ENCODE data around the gene ZDHHC8.

ZDHHC8 gene

DNA sequence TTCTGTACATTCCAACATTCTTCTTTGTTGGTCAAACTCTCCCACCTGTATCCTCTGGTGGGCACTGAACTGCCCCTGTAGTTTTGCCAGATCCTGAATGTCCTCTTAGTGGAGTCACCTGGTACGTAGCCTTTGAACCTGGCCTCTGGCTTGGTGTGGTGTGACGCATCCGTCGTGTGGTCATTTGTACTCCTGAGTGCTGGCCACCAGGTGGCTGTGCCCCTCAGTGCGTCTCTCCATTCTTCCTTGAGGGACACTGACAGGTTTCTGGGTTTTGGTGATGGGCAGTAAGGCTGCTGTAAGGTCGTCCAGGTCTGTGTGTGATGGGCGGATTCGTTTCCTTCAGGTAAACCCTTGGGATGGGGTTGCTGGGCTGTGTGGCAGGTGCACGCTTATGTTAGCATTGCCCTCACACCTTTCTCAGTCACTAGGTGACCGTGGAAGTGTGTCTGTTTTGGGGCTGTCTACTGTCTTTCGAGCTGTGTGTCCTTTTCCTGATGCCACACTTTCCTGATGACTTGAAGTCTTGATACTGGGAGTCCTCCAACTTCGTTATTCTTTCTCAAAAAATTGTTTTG is 29.3 kb upstream of the ZDHHC8 start:
- H3K4me3 ChIP-seq (replicated peaks; ENCODE audit: insufficient read depth, low read length) = no peak overlapping the region
- TF ChIP-seq, protein P1, sequence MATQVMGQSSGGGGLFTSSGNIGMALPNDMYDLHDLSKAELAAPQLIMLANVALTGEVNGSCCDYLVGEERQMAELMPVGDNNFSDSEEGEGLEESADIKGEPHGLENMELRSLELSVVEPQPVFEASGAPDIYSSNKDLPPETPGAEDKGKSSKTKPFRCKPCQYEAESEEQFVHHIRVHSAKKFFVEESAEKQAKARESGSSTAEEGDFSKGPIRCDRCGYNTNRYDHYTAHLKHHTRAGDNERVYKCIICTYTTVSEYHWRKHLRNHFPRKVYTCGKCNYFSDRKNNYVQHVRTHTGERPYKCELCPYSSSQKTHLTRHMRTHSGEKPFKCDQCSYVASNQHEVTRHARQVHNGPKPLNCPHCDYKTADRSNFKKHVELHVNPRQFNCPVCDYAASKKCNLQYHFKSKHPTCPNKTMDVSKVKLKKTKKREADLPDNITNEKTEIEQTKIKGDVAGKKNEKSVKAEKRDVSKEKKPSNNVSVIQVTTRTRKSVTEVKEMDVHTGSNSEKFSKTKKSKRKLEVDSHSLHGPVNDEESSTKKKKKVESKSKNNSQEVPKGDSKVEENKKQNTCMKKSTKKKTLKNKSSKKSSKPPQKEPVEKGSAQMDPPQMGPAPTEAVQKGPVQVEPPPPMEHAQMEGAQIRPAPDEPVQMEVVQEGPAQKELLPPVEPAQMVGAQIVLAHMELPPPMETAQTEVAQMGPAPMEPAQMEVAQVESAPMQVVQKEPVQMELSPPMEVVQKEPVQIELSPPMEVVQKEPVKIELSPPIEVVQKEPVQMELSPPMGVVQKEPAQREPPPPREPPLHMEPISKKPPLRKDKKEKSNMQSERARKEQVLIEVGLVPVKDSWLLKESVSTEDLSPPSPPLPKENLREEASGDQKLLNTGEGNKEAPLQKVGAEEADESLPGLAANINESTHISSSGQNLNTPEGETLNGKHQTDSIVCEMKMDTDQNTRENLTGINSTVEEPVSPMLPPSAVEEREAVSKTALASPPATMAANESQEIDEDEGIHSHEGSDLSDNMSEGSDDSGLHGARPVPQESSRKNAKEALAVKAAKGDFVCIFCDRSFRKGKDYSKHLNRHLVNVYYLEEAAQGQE (IDR thresholded peaks at IDR 0.05; ENCODE audit: insufficient replicate concordance, low read depth) = no peak
- TF ChIP-seq, protein P2, sequence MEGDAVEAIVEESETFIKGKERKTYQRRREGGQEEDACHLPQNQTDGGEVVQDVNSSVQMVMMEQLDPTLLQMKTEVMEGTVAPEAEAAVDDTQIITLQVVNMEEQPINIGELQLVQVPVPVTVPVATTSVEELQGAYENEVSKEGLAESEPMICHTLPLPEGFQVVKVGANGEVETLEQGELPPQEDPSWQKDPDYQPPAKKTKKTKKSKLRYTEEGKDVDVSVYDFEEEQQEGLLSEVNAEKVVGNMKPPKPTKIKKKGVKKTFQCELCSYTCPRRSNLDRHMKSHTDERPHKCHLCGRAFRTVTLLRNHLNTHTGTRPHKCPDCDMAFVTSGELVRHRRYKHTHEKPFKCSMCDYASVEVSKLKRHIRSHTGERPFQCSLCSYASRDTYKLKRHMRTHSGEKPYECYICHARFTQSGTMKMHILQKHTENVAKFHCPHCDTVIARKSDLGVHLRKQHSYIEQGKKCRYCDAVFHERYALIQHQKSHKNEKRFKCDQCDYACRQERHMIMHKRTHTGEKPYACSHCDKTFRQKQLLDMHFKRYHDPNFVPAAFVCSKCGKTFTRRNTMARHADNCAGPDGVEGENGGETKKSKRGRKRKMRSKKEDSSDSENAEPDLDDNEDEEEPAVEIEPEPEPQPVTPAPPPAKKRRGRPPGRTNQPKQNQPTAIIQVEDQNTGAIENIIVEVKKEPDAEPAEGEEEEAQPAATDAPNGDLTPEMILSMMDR (IDR thresholded peaks at IDR 0.05; ENCODE audit: insufficient read depth, low read length) = no peak
- no peak for TF ChIP-seq GABPA (IDR thresholded peaks at IDR 0.05; ENCODE audit: low read depth)
- TF ChIP-seq SPI1 (IDR thresholded peaks at IDR 0.05; ENCODE audit: borderline replicate concordance, low read depth) = no peak
- no peak for TF ChIP-seq POLR2AphosphoS5 (IDR thresholded peaks at IDR 0.05; ENCODE audit: low read depth)
- H3K27ac ChIP-seq (replicated peaks) = no peak overlapping the region
- no peak for DNase-seq (ENCODE audit: low read depth in 1 of 2, low spot score in 1 of 2)
- no peaks in the 10 kb centered on the region for H3K27me3 ChIP-seq (ENCODE audit: insufficient read depth, poor library complexity, severe bottlenecking)

DNA sequence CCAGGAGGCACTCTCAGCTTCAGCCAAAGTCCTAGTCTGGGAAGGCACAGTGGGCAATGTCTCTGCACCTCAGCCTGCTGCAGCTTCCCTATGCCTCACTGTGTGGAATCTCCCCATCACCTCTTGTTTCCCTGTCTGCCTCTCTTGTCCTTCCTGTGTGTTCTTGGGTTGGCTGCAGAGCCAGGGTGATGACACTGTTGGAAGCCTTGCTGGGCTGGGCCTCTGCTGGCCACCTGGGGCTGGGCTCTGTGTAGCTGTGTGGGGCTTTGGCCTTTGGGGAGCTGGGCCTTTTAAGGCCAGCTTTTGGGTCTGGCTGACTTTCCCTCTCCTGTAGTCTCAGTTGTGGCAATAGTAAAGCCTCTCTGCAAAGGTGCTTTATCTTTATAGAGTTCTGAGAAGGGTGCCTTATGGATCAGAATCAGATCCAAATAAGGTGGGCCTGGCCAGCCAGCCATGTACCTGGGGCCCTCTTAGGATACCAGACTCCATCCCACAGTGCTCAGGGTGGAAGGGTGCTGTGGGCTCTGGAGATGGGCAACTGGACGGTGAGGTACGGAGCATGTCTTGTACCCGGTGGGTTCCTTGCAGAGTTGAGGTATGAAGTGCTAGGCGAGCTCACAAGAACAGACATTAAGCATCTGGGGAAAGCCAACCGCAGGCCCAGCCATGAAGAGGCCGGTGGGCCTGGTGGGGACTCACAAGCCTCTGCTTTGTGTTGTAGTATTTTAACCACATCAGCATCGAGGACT is 26.0 kb upstream of the ZDHHC8 start:
- H3K4me3 ChIP-seq (replicated peaks; ENCODE audit: insufficient read depth, low read length) = no peak overlapping the region
- H3K27me3 ChIP-seq (ENCODE audit: insufficient read depth, poor library complexity, severe bottlenecking) = no peaks in the 10 kb centered on the region
- no peak overlapping the region for H3K27ac ChIP-seq (replicated peaks)
- TF ChIP-seq GABPA (IDR thresholded peaks at IDR 0.05; ENCODE audit: low read depth) (no peak), POLR2AphosphoS5 (IDR thresholded peaks at IDR 0.05; ENCODE audit: low read depth) (no peak), SPI1 (IDR thresholded peaks at IDR 0.05; ENCODE audit: borderline replicate concordance, low read depth) (no peak)
- TF ChIP-seq, protein P1 (IDR thresholded peaks at IDR 0.05; ENCODE audit: insufficient replicate concordance, low read depth) = no peak
- TF ChIP-seq, protein P2 (IDR thresholded peaks at IDR 0.05; ENCODE audit: insufficient read depth, low read length) = no peak
- no peak for DNase-seq (ENCODE audit: low read depth in 1 of 2, low spot score in 1 of 2)

DNA sequence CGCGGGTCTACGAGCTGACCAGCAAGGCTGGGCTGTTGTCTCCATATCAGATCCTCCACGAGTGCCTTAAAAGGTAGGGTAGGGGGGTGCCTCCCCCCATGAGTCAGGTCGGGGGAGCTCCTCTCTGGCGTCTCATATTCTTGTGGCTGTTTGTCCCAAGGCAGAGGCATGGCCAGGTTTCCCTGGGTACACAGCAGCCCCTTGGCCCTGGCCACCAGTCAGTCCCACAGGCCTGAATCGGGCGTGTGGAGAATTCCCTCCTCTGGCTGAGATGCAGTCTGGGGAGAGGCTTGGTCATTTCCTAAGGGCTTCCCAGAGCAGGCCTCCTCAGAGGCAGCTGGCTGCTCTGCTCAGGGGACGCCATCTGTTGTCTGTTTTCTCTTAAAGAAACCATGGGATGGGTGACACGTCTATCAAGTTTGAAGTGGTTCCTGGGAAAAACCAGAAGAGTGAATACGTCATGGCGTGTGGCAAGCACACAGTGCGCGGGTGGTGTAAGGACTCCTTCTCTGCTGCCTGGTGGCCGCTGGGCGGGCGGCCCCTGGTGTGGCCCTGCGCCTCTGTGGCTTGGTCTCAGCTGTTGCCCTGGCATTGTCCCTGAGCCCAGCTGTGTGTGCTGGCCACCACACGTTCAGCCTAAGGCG is 25.3 kb upstream of the ZDHHC8 start:
- Histone ChIP-seq H3K27me3 (ENCODE audit: insufficient read depth, poor library complexity, severe bottlenecking) (no peaks in the 10 kb centered on the region), H3K27ac (replicated peaks) (no peak overlapping the region), H3K4me3 (replicated peaks; ENCODE audit: insufficient read depth, low read length) (no peak overlapping the region)
- DNase-seq (ENCODE audit: low read depth in 1 of 2, low spot score in 1 of 2) = no peak
- TF ChIP-seq, protein P2 (IDR thresholded peaks at IDR 0.05; ENCODE audit: insufficient read depth, low read length) = no peak
- no peak for TF ChIP-seq SPI1 (IDR thresholded peaks at IDR 0.05; ENCODE audit: borderline replicate concordance, low read depth)
- TF ChIP-seq, protein P1 (IDR thresholded peaks at IDR 0.05; ENCODE audit: insufficient replicate concordance, low read depth) = no peak
- TF ChIP-seq GABPA (IDR thresholded peaks at IDR 0.05; ENCODE audit: low read depth) = no peak
- TF ChIP-seq POLR2AphosphoS5 (IDR thresholded peaks at IDR 0.05; ENCODE audit: low read depth) = no peak

Measured in HL-60 (cell line).